ENCODE results near the gene CCNY.
A peak's percentile ranks its signal among the peaks of the same experiment; 100 is the strongest.

The CCNY gene

GRCh38 chr10:35456153-35456720 lies 119.9 kb downstream of the CCNY start:
- Histone ChIP-seq H2BK12ac (ENCODE audit: low read length in 2 of 2) (no peak overlapping the region), H2AFZ (ENCODE audit: low read depth, low read length) (no peak overlapping the region), H3K23ac (ENCODE audit: low read length in 2 of 2) (no peak overlapping the region), H3K4me1 (ENCODE audit: control insufficient read depth, insufficient read depth, low read depth, low read length) (peaks cover 12% of the 10 kb centered on the region), H2AK5ac (ENCODE audit: low read length, severe bottlenecking) (no peak overlapping the region), H4K8ac (ENCODE audit: low read length) (no peak overlapping the region), H3K14ac (ENCODE audit: low read length in 2 of 2) (peak overlapping the region in 1 of 2 experiments; percentile 85), H3K36me3 (ENCODE audit: control insufficient read depth in 1 of 2, insufficient read depth in 2 of 2, low read depth in 1 of 2, low read length in 2 of 2) (peaks cover 0 to 7% of the 10 kb centered on the region in 2 experiments), H3K27ac (ENCODE audit: low read length, poor library complexity, severe bottlenecking) (no peak overlapping the region), H4K91ac (ENCODE audit: low read length) (no peak overlapping the region), H3K9ac (ENCODE audit: low read length) (no peak overlapping the region), H3K79me1 (replicated peaks; ENCODE audit: low read length, poor library complexity, severe bottlenecking) (peaks cover 37% of the 10 kb centered on the region), H3K27me3 (ENCODE audit: control insufficient read depth in 1 of 2, insufficient read depth in 1 of 2, low read length in 2 of 2) (no peaks in the 10 kb centered on the region), H2BK5ac (ENCODE audit: low read depth, low read length, poor library complexity, severe bottlenecking) (no peak overlapping the region), H2BK15ac (ENCODE audit: low read depth, poor library complexity, severe bottlenecking) (no peak overlapping the region), H3K4ac (ENCODE audit: low read depth in 1 of 2, low read length in 2 of 2) (no peak overlapping the region), H3K4me3 (ENCODE audit: insufficient read depth in 1 of 2, low read depth in 1 of 2, low read length in 2 of 2) (no peak overlapping the region), H3K18ac (ENCODE audit: low read depth in 1 of 2, low read length in 2 of 2) (no peak overlapping the region), H2BK120ac (ENCODE audit: low read depth, low read length) (no peak overlapping the region), H3K9me3 (ENCODE audit: control insufficient read depth, low read length) (no peaks in the 10 kb centered on the region), H3K4me2 (ENCODE audit: low read length, poor library complexity, severe bottlenecking) (no peak overlapping the region)
- no peak for DNase-seq
- WGBS: 98% methylated on average over 3 of the region's 3 CpGs

- H3K23ac ChIP-seq (ENCODE audit: low read length in 2 of 2): no peak overlapping the region
- no peak overlapping the region for H2BK12ac ChIP-seq (ENCODE audit: low read length in 2 of 2)
- H2AFZ ChIP-seq (ENCODE audit: low read depth, low read length): no peak overlapping the region
- DNase-seq: no peak
- no peak overlapping the region for H3K14ac ChIP-seq (ENCODE audit: low read length in 2 of 2)
- H3K79me1 ChIP-seq (replicated peaks; ENCODE audit: low read length, poor library complexity, severe bottlenecking): peaks cover 35% of the 10 kb centered on the region
- H2BK5ac ChIP-seq (ENCODE audit: low read depth, low read length, poor library complexity, severe bottlenecking): no peak overlapping the region
- H4K8ac ChIP-seq (ENCODE audit: low read length): no peak overlapping the region
- no peak overlapping the region for H3K4me3 ChIP-seq (ENCODE audit: insufficient read depth in 1 of 2, low read depth in 1 of 2, low read length in 2 of 2)
- peaks cover 0 to 7% of the 10 kb centered on the region in 2 experiments for H3K36me3 ChIP-seq (ENCODE audit: control insufficient read depth in 1 of 2, insufficient read depth in 2 of 2, low read depth in 1 of 2, low read length in 2 of 2)
- no peak overlapping the region for H3K4ac ChIP-seq (ENCODE audit: low read depth in 1 of 2, low read length in 2 of 2)
- H3K18ac ChIP-seq (ENCODE audit: low read depth in 1 of 2, low read length in 2 of 2): no peak overlapping the region
- H3K27ac ChIP-seq (ENCODE audit: low read length, poor library complexity, severe bottlenecking): no peak overlapping the region
- 94% methylated on average over 3 of the region's 4 CpGs for WGBS
- H2BK15ac ChIP-seq (ENCODE audit: low read depth, poor library complexity, severe bottlenecking): no peak overlapping the region
- peaks cover 10% of the 10 kb centered on the region for H3K4me1 ChIP-seq (ENCODE audit: control insufficient read depth, insufficient read depth, low read depth, low read length)
- no peak overlapping the region for H4K91ac ChIP-seq (ENCODE audit: low read length)
- no peaks in the 10 kb centered on the region for H3K27me3 ChIP-seq (ENCODE audit: control insufficient read depth in 1 of 2, insufficient read depth in 1 of 2, low read length in 2 of 2)
- no peaks in the 10 kb centered on the region for H3K9me3 ChIP-seq (ENCODE audit: control insufficient read depth, low read length)
- H2AK5ac ChIP-seq (ENCODE audit: low read length, severe bottlenecking): no peak overlapping the region
- H3K9ac ChIP-seq (ENCODE audit: low read length): no peak overlapping the region
- H3K4me2 ChIP-seq (ENCODE audit: low read length, poor library complexity, severe bottlenecking): no peak overlapping the region
- H2BK120ac ChIP-seq (ENCODE audit: low read depth, low read length): no peak overlapping the region
Observed at GRCh38 chr10:35456784-35457183, 120.5 kb downstream of the CCNY start.

GRCh38 chr10:35458500-35459448 lies 122.5 kb downstream of the CCNY start:
- H3K4ac ChIP-seq (ENCODE audit: low read depth in 1 of 2, low read length in 2 of 2): no peak overlapping the region
- no peak overlapping the region for H2BK12ac ChIP-seq (ENCODE audit: low read length in 2 of 2)
- H2BK120ac ChIP-seq (ENCODE audit: low read depth, low read length): no peak overlapping the region
- no peak overlapping the region for H2BK5ac ChIP-seq (ENCODE audit: low read depth, low read length, poor library complexity, severe bottlenecking)
- no peak overlapping the region for H3K23ac ChIP-seq (ENCODE audit: low read length in 2 of 2)
- H2BK15ac ChIP-seq (ENCODE audit: low read depth, poor library complexity, severe bottlenecking): no peak overlapping the region
- no peak overlapping the region for H2AK5ac ChIP-seq (ENCODE audit: low read length, severe bottlenecking)
- H4K8ac ChIP-seq (ENCODE audit: low read length): no peak overlapping the region
- no peak overlapping the region for H3K18ac ChIP-seq (ENCODE audit: low read depth in 1 of 2, low read length in 2 of 2)
- H2AFZ ChIP-seq (ENCODE audit: low read depth, low read length): no peak overlapping the region
- no peak overlapping the region for H4K91ac ChIP-seq (ENCODE audit: low read length)
- H3K9me3 ChIP-seq (ENCODE audit: control insufficient read depth, low read length): no peaks in the 10 kb centered on the region
- no peak overlapping the region for H3K4me3 ChIP-seq (ENCODE audit: insufficient read depth in 1 of 2, low read depth in 1 of 2, low read length in 2 of 2)
- no peak for DNase-seq
- H3K9ac ChIP-seq (ENCODE audit: low read length): no peak overlapping the region
- peaks cover 0 to 7% of the 10 kb centered on the region in 2 experiments for H3K36me3 ChIP-seq (ENCODE audit: control insufficient read depth in 1 of 2, insufficient read depth in 2 of 2, low read depth in 1 of 2, low read length in 2 of 2)
- no peak overlapping the region for H3K4me2 ChIP-seq (ENCODE audit: low read length, poor library complexity, severe bottlenecking)
- no peak overlapping the region for H3K27ac ChIP-seq (ENCODE audit: low read length, poor library complexity, severe bottlenecking)
- peaks cover 43% of the 10 kb centered on the region for H3K79me1 ChIP-seq (replicated peaks; ENCODE audit: low read length, poor library complexity, severe bottlenecking)
- H3K27me3 ChIP-seq (ENCODE audit: control insufficient read depth in 1 of 2, insufficient read depth in 1 of 2, low read length in 2 of 2): no peaks in the 10 kb centered on the region
- H3K4me1 ChIP-seq (ENCODE audit: control insufficient read depth, insufficient read depth, low read depth, low read length): peaks cover 16% of the 10 kb centered on the region
- H3K14ac ChIP-seq (ENCODE audit: low read length in 2 of 2): no peak overlapping the region
- 90% methylated on average over 12 of the region's 12 CpGs for WGBS

DNA sequence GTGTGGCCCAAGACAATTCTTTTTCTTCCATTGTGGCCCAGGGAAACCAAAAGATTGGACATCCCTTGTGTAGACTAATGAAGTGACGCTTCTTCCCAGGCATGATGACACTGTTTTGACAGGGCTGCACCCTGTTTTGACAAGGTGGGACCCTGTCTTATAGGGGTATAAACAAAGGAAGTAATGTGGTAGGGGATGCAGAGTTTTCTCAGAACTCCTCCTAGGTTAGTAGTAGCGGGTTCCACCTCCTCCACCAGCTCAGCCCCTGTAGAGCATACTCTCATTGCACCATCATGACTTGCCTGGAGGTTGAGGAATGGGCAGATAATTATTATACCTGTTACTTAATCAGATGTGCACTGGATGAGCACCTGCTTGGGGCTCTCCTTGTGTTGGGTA lies 123.1 kb downstream of the CCNY start:
- Histone ChIP-seq H3K23ac (ENCODE audit: low read length in 2 of 2) (no peak overlapping the region), H3K9ac (ENCODE audit: low read length) (no peak overlapping the region), H2AFZ (ENCODE audit: low read depth, low read length) (no peak overlapping the region), H3K27ac (ENCODE audit: low read length, poor library complexity, severe bottlenecking) (no peak overlapping the region), H2BK5ac (ENCODE audit: low read depth, low read length, poor library complexity, severe bottlenecking) (no peak overlapping the region), H3K4me3 (ENCODE audit: insufficient read depth in 1 of 2, low read depth in 1 of 2, low read length in 2 of 2) (no peak overlapping the region), H3K4me1 (ENCODE audit: control insufficient read depth, insufficient read depth, low read depth, low read length) (peaks cover 17% of the 10 kb centered on the region), H3K79me1 (replicated peaks; ENCODE audit: low read length, poor library complexity, severe bottlenecking) (peaks cover 42% of the 10 kb centered on the region), H4K91ac (ENCODE audit: low read length) (no peak overlapping the region), H3K27me3 (ENCODE audit: control insufficient read depth in 1 of 2, insufficient read depth in 1 of 2, low read length in 2 of 2) (no peaks in the 10 kb centered on the region), H2BK12ac (ENCODE audit: low read length in 2 of 2) (no peak overlapping the region), H4K8ac (ENCODE audit: low read length) (no peak overlapping the region), H3K9me3 (ENCODE audit: control insufficient read depth, low read length) (no peaks in the 10 kb centered on the region), H3K14ac (ENCODE audit: low read length in 2 of 2) (no peak overlapping the region), H2BK15ac (ENCODE audit: low read depth, poor library complexity, severe bottlenecking) (no peak overlapping the region), H3K4ac (ENCODE audit: low read depth in 1 of 2, low read length in 2 of 2) (no peak overlapping the region), H2AK5ac (ENCODE audit: low read length, severe bottlenecking) (no peak overlapping the region), H3K4me2 (ENCODE audit: low read length, poor library complexity, severe bottlenecking) (no peak overlapping the region), H2BK120ac (ENCODE audit: low read depth, low read length) (no peak overlapping the region), H3K18ac (ENCODE audit: low read depth in 1 of 2, low read length in 2 of 2) (no peak overlapping the region), H3K36me3 (ENCODE audit: control insufficient read depth in 1 of 2, insufficient read depth in 2 of 2, low read depth in 1 of 2, low read length in 2 of 2) (peaks cover 0 to 2% of the 10 kb centered on the region in 2 experiments)
- 100% methylated on average over 1 of the region's 2 CpGs for WGBS
- DNase-seq: no peak
